ENCODE measurements around the gene PRDM12.

Gene PRDM12

DNA sequence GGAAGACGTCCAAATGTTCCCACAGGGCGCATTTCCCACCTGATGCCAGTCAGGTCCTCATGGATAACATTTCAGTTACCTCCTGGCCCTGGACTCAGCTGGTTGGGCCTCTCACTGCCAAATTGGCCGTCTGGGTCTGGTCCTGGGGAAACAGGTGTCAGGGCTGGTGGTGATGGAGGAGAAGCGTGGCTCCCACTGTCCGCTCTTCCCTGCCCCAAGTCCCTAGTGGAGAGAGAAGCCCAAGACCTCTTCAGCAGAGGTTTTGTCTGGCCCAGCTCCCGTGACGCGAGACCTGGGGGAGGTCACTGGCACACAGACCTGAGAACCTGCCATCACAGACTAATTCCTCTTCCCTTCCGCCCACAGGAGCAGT is 27.8 kb upstream of the PRDM12 start:
- no peak for DNase-seq

GRCh38 chr9:130638284-130639123 is 25.9 kb upstream of the PRDM12 start:
- DNase-seq, result no peak

- DNase-seq, result no peak
Measured at GRCh38 chr9:130639124-130639765, 25.1 kb upstream of the PRDM12 start.

- no peak for DNase-seq
Measured at GRCh38 chr9:130639866-130640555, 24.4 kb upstream of the PRDM12 start.

GRCh38 chr9:130640681-130641080 is 23.7 kb upstream of the PRDM12 start:
- DNase-seq, result no peak

DNA sequence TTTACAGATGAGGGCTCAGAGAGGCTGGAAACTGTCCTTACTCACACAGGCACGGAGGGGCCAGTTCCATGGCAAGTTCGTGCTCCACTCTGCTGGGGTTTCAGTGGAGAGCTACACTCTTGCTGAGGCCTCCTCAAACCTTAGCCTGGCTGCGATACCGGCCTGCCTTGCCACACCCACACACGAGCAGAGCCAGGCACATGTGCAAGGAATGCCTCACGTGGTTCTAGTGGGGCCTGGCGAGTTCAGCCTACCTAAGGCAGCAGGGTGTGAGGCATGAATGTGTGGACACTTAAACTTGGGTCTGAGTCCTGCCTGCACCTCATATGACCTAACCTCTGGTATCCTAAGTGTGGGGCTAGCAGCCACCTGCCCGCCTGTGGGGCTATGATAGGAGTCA is 21.5 kb upstream of the PRDM12 start:
- DNase-seq, result no peak

GRCh38 chr9:130651221-130651620 is 13.2 kb upstream of the PRDM12 start:
- DNase-seq, result no peak

DNA sequence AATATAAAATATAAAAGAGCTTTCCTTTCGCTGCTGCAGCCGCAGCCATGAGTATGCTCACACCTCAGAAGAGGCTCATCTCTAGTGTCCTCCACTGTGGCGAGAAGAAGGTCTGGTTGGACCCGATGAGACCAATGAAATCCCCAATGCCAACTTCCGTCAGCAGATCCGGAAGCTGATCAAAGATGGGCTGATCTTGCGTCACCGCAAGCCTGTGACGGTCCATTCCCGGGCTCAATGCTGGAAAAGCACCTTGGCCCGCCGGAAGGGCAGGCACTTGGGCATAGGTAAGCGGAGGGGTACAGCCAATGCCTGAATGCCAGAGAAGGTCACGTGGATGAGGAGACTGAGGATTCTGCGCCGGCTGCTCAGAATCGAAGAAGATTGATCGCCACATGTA is 12.6 kb upstream of the PRDM12 start:
- no peak for DNase-seq

DNA sequence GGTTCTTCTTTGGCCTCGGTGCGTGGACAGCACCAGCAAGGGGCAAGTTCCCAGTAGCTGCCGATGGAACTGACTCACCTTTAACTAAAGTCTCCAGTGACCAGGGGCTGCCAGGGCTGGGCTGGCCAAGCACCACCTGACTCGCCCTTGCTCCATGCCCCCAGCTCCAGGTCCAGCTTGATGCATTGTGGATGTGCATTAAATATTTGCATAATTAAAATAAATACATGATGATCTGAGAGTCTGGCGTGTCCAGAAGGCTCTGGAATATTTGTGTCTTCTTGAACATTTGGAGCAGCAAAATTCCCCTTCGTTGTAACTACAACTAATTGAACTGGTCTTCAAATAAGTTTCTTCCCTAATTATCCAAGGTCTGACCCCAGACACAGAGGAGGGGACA is 9.5 kb upstream of the PRDM12 start:
- no peak for DNase-seq

- no peak for DNase-seq
Measured at GRCh38 chr9:130658893-130659698, 5.3 kb upstream of the PRDM12 start.

DNA sequence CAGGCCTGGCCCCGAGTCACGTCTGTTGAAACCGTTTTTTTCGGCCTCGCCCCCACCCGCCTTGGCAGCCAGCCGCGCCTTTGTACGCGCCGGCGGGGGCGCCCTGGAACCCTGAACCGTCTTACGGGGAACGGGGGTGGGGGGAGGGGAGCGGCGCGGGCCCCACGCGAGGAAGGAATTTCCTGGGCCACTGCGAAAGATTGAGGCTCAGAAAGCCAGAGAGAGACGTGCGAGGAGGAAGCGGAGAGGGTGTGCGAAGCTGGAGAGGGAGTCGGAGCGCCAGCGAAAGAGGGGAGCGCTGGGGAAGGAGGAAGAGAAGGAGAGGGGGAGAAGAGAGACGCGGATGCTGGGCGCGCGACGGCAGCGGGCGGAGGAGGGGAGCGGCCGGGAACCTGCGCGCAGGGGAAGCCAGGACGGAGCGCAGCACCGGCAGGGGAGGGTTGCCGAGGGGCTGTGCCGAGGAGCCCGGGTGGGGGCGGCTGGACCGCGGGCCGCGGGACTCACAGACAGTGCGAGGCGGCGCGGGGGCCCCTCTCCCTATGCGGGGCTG is 4.6 kb upstream of the PRDM12 start:
- no peak for DNase-seq

DNA sequence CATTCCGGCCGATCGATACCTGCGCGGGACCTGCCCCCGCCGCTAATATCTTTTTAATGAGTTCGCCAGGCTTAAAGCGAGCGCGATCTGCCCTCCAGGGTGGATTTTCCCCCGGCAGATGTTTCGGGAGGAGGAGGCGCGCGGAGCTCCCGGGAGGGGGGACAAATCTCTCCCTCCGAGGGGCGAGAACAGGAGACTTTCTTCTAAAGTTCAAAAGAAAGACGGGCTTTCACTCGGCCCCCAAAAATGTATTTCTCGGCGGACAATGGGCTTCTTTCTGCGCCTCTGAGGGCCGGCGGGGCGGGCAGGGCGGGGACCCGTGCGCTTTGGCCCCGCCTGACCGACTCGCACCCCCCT is 4.1 kb upstream of the PRDM12 start:
- DNase-seq, result no peak

DNA sequence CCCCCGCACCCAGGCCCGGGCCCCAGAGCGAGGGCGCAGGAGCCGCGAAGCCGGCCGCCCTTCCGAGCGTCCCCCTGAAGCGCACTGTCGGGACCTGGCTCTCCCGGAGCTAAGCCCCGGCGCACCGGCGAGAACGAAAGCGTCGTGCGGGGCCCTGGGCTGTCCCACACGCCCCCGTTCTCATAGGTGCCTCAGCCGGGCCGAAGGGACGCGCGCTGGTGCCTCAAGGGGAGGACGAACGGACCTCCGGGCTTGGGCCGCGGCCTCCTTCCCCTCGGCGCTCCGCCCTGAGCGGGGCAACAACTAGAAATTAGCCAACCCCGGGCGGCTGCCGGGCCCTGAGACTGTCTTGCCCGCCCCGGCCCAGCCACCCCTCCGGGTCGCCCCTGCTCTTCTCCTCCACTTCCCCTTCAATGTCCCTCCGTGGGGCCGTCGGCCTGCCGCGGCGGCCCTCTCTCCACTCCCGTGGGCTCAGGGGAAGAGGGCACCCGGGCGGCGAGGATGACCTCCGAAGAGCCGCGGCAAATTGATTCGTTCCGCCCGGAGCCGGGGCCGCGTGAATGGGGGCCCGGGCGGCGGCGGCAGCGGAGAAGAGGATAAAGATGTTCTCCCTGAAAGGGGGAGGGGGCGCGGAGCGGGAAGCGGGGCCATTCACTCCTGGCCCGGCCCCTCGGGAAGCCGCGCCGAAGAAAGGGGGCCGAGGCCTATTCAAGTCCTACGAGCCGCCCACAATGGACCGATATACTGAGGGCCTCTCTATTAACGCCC is 3.5 kb upstream of the PRDM12 start:
- no peak for DNase-seq

DNA sequence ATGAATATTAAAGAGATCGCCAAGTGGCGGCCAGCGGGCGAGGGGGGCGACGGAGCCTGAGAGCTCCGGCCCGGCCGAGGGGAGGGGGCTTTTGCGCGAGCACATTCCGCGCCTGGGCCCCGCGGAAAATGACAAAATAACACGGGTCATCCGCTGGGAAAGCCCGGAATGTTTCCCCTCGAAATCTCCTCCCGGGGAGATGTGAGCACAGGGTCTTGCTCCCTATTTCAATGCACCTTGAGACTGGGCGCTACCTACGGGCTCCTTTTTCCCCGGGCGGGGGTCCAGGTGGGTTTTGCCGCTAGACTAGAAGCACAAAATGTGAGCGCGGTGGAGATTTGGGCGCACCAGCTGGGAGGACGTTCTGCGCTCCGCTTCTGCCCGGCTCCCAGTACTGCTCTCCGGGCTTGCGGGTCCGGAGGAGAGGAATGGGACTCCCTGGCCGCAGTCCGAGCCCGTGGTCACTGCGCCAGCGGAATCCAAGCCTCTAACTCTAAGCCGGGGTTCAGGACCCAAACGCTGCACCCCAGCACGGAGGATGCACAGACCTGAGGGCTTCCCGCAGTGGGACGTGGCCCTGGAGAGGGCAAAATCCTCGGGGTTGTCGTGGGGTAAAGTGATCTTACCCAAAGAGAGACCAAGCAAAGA is 2.8 kb upstream of the PRDM12 start:
- no peak for DNase-seq

- DNase-seq, result no peak
Measured at GRCh38 chr9:130662099-130662969, 2.1 kb upstream of the PRDM12 start.

DNA sequence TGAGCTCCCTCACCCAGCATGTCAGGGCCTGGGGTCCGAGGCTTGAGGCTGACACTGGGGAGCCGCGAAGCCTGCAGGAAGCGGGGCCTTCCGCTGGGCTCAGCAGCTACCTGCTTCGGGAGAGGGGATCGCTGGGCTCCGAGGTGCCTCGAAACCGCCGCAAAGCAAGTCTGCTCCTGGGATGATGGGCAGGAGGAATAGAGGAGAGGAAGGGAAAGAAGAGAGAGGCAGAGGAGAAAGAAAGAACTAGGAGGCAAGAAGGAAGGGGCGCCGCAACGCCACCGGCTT is 1.5 kb upstream of the PRDM12 start:
- DNase-seq, result no peak

GRCh38 chr9:130663258-130663976 is 977 bp upstream of the PRDM12 start:
- no peak for DNase-seq

DNA sequence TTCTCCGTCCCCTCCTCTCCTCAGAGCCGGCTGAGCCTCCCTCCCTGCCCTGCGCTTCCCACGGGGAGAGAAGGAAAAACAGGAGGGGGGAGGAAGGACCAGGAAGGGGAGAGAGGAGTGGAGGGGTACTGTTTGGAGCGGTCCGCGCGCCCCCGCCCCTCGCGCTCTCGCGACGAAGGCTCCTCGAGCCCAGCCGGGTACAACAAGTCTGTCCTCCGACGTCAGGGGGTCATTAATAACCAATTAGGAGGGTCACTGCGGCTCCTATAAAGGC is 480 bp upstream of the PRDM12 start:
- no peak for DNase-seq

DNA sequence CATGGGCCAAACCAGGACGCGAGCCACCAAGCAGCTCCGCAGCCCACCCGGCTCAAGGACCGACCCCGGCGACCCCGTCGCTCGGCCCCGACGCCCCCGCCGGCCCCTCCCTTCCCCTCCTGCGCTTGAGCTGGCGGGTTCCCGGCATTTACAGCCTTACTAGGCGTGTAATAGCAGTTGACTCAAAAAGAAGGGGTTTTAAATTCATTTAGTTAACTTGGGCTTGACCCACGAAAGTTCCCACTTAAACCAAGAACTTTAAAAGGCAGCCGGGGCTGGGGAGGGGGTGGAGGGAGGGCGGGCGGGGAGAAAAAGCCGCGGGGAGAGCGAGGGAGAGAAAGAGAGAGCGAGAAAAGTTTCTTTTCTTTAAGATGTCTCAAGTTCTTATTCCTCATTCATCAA is 636 bp downstream of the PRDM12 start:
- DNase-seq, result no peak
